Measurements from ENCODE around the gene PLTP. TPM values are rescaled to one million over a fixed set of nuclear protein-coding genes. Genes with fewer than 3 reads are reported as not detected.
A peak's percentile ranks its signal among the peaks of the same experiment; 100 is the strongest.
"Not testable (repeated sequence)": the region's sequence is repeated elsewhere in the genome, so short reads cannot be mapped to it uniquely, and the experiment has no call there.

The PLTP gene
- total RNA-seq, 4 donors from 2014 or later = 45.6 to 456 (median 177) TPM

GRCh38 chr20:45907219-45907948 is 4.6 kb downstream of the PLTP start:
- Histone ChIP-seq H3K27me3 (peaks cover 4% of the 10 kb centered on the region), H3K27ac (no peak overlapping the region), H3K9me3 (no peaks in the 10 kb centered on the region), H3K4me3 (no peak overlapping the region), H3K36me3 (peaks cover 0 to 42% of the 10 kb centered on the region in 2 donors), H3K4me1 (peaks cover 0 to 17% (median 1%) of the 10 kb centered on the region in 3 donors)
- 80 to 95% methylated on average over 3 to 9 of the region's 17 CpGs for WGBS, 2 donors (ENCODE audit: low coverage in 1 of 2)
- ATAC-seq = no peak
- no peak for TF ChIP-seq CTCF (IDR thresholded peaks at IDR 0.05)
- no peak for TF ChIP-seq POLR2A (IDR thresholded peaks at IDR 0.05)
- no peak for TF ChIP-seq POLR2AphosphoS5 (IDR thresholded peaks at IDR 0.05)
- TF ChIP-seq EP300 (IDR thresholded peaks at IDR 0.05) = no peak

GRCh38 chr20:45905505-45906079 is 6.4 kb downstream of the PLTP start:
- H3K9me3 ChIP-seq = no peaks in the 10 kb centered on the region
- TF ChIP-seq POLR2A (IDR thresholded peaks at IDR 0.05) (no peak), POLR2AphosphoS5 (IDR thresholded peaks at IDR 0.05) (no peak), EP300 (IDR thresholded peaks at IDR 0.05) (no peak), CTCF (IDR thresholded peaks at IDR 0.05) (no peak)
- H3K4me3 ChIP-seq = no peak overlapping the region
- ATAC-seq = no peak
- 75 to 86% methylated on average over 4 to 6 of the region's 8 CpGs for WGBS, 2 donors (ENCODE audit: low coverage in 1 of 2)
- H3K27ac ChIP-seq = no peak overlapping the region
- H3K4me1 ChIP-seq = no peaks in the 10 kb centered on the region
- no peaks in the 10 kb centered on the region for H3K27me3 ChIP-seq
- peaks cover 0 to 57% of the 10 kb centered on the region in 2 donors for H3K36me3 ChIP-seq

GRCh38 chr20:45904583-45905504 is 7.1 kb downstream of the PLTP start:
- TF ChIP-seq CTCF (IDR thresholded peaks at IDR 0.05) (no peak), EP300 (IDR thresholded peaks at IDR 0.05) (no peak)

GRCh38 chr20:45902199-45902701 is 9.7 kb downstream of the PLTP start:
- Histone ChIP-seq H3K36me3 (peaks cover 0 to 83% of the 10 kb centered on the region in 2 donors), H3K4me1 (no peaks in the 10 kb centered on the region), H3K27ac (no peak overlapping the region), H3K4me3 (no peak overlapping the region), H3K27me3 (no peaks in the 10 kb centered on the region), H3K9me3 (no peaks in the 10 kb centered on the region)
- no CpG with 5 or more reads among the region's 14 CpGs for WGBS, 2 donors (ENCODE audit: low coverage in 1 of 2)
- ATAC-seq = peak; percentile 26
- TF ChIP-seq CTCF (IDR thresholded peaks at IDR 0.05) (no peak), POLR2A (IDR thresholded peaks at IDR 0.05) (peak in 1 of 2 donors; percentile 3)

More at GRCh38 chr20:45904583-45905504, 7.1 kb downstream of the PLTP start:
- 82 to 86% methylated on average over 5 to 7 of the region's 16 CpGs for WGBS, 2 donors (ENCODE audit: low coverage in 1 of 2)
- H3K4me3 ChIP-seq = no peak overlapping the region
- H3K27ac ChIP-seq = no peak overlapping the region
- no peaks in the 10 kb centered on the region for H3K4me1 ChIP-seq
- ATAC-seq = no peak
- H3K9me3 ChIP-seq = no peaks in the 10 kb centered on the region
- H3K36me3 ChIP-seq = peaks cover 0 to 63% of the 10 kb centered on the region in 2 donors
- no peaks in the 10 kb centered on the region for H3K27me3 ChIP-seq

GRCh38 chr20:45901332-45901731 is 10.6 kb downstream of the PLTP start:
- H3K36me3 ChIP-seq = peaks cover 0 to 89% of the 10 kb centered on the region in 2 donors
- H3K4me1 ChIP-seq, H3K27me3 ChIP-seq, ATAC-seq, H3K4me3 ChIP-seq, H3K9me3 ChIP-seq, H3K27ac ChIP-seq: not testable (repeated sequence)
- WGBS, 2 donors (ENCODE audit: low coverage in 1 of 2) = 94 to 95% methylated on average over 5 to 6 of the region's 6 CpGs

All from gastroesophageal sphincter (tissue), 4 donors.